ENCODE data around the gene BRMS1.
"Not testable (repeated sequence)": the region's sequence is repeated elsewhere in the genome, so short reads cannot be mapped to it uniquely, and the experiment has no call there.

BRMS1 gene

GRCh38 chr11:66344550-66345315 is at the start of gene BRMS1:
TSS of gene BRMS1 (minus strand) at chr11:66345104. CDS start at chr11:66342234, 2,870 bp downstream.
- intact Hi-C loops (cut with DNase I), result no loop called here
- DNase-seq, result peak; percentile 95 to 99 (median 98)

- intact Hi-C loops (cut with DNase I), result no loop called here
- no peak for DNase-seq
These were observed 49.0 kb upstream of the BRMS1 start for GRCh38 chr11:66393954-66394353.

- peak in 1 of 10 donors; percentile 3 for DNase-seq
- intact Hi-C loops (cut with DNase I), result no loop called here
These were observed 46.4 kb upstream of the BRMS1 start for GRCh38 chr11:66391322-66391721.

- peak in 6 of 10 donors; percentile 38 to 75 (median 44) for DNase-seq
- intact Hi-C loops (cut with DNase I), result loop anchor here (5.0 kb wide), 1 partner anchor 77 kb away; no protein-coding TSS in a partner anchor
These were observed 44.0 kb upstream of the BRMS1 start for GRCh38 chr11:66388780-66389386.

- peak; percentile 67 to 96 (median 86) for DNase-seq
- intact Hi-C loops (cut with DNase I), result loop anchor here (5.0 kb wide), 1 partner anchor 74 kb away; no protein-coding TSS in a partner anchor
These were observed 41.5 kb upstream of the BRMS1 start for GRCh38 chr11:66386171-66387069.

- intact Hi-C loops (cut with DNase I), result not testable (repeated sequence)
- DNase-seq, result peak in 2 of 10 donors; percentile 44 to 56
These were observed 39.4 kb upstream of the BRMS1 start for GRCh38 chr11:66384316-66384715.

- intact Hi-C loops (cut with DNase I), result not testable (repeated sequence)
- DNase-seq, result peak in 1 of 10 donors; percentile 9
These were observed 35.4 kb upstream of the BRMS1 start for GRCh38 chr11:66380264-66380663.

GRCh38 chr11:66373690-66374287 is 28.9 kb upstream of the BRMS1 start:
- peak in 2 of 10 donors; percentile 5 to 14 for DNase-seq
- intact Hi-C loops (cut with DNase I), result not testable (repeated sequence)

- intact Hi-C loops (cut with DNase I), result no loop called here
- peak in 3 of 10 donors; percentile 11 to 61 (median 33) for DNase-seq
These were observed 28.4 kb upstream of the BRMS1 start for GRCh38 chr11:66373265-66373664.

GRCh38 chr11:66371627-66372415 is 26.9 kb upstream of the BRMS1 start, which contains the start of gene SLC29A2:
TSS of gene SLC29A2 (minus strand) at chr11:66371760. CDS start at chr11:66371591, 169 bp downstream.
- intact Hi-C loops (cut with DNase I), result no loop called here

GRCh38 chr11:66369073-66369894 is 24.4 kb upstream of the BRMS1 start:
- DNase-seq, result peak in 3 of 10 donors; percentile 32 to 70 (median 64)
- intact Hi-C loops (cut with DNase I), result no loop called here

More at GRCh38 chr11:66371627-66372415, 26.9 kb upstream of the BRMS1 start, which contains the start of gene SLC29A2:
- DNase-seq, result peak in 8 of 10 donors; percentile 42 to 92 (median 60)

GRCh38 chr11:66368484-66368883 is 23.6 kb upstream of the BRMS1 start:
- intact Hi-C loops (cut with DNase I), result no loop called here

GRCh38 chr11:66367561-66368312 is 22.8 kb upstream of the BRMS1 start:
- peak in 2 of 10 donors; percentile 29 to 51 for DNase-seq
- intact Hi-C loops (cut with DNase I), result no loop called here

More at GRCh38 chr11:66368484-66368883, 23.6 kb upstream of the BRMS1 start:
- peak in 2 of 10 donors; percentile 72 to 77 for DNase-seq

GRCh38 chr11:66366844-66367477 is 22.1 kb upstream of the BRMS1 start:
- intact Hi-C loops (cut with DNase I), result no loop called here
- DNase-seq, result peak in 1 of 10 donors; percentile 20

- peak in 1 of 10 donors; percentile 45 for DNase-seq
- intact Hi-C loops (cut with DNase I), result no loop called here
These were observed 21.1 kb upstream of the BRMS1 start for GRCh38 chr11:66365711-66366619.

GRCh38 chr11:66365166-66365565 is 20.3 kb upstream of the BRMS1 start:
- intact Hi-C loops (cut with DNase I), result no loop called here
- DNase-seq, result peak in 1 of 10 donors; percentile 52

Data from posterior cingulate gyrus (tissue), 11 donors.